HG03571 (cell line): ENCODE measurements around the gene USP14.
"Not testable (repeated sequence)": the region's sequence is repeated elsewhere in the genome, so short reads cannot be mapped to it uniquely, and the experiment has no call there.

Experiments
- ATAC-seq: cut with Tn5 transposase; IDR thresholded peaks from one replicate; pipeline ENCODE4 v1.9.1; 2021; ENCODE audit not compliant: unreplicated experiment

USP14 gene

DNA sequence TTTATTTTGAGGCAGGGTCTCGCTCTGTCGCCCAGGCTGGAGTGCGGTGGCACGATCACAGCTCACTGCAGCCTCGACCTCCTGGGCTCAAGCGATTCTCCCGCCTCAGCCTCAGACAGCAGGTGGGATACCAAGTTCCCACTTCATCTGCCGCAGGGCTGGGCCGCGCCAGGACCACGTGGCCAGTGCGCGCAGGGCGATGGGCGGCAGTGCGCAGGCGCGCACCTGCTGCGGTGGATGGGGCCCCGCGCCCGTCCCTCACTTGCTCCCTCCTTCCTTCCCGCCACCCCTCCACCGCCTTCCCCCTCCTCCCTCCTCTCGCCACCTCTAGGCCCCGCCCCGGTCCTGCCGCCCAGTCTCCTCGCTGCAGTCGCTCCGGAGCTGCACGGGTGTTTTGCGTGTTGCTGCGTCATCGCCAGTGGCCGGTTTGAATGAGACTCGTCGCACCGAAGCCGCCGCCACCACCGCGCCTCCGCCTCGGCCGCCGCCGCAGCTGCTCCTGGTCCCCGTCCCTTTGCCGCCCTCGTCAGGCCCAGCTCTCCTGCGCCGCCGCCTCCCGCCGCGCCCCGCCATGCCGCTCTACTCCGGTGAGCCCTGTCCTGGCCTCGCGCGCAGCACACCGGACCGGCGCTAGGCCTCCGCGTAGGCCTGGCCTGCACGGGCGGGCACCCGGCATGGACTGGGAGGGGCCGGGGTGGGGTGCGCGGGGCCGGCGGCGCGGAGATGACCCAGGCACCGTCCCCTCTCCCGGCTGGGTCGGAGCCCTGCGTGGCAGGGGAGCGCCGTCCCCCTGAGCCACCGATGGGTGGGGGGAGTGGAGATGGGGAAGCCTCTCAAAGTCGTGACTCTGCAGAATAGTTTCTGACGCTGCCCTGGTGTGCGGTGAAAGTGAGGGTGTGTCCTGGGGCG, at the start of gene USP14:
USP14 (plus strand) TSS at position 430 of the 909 bp plus-strand sequence; CDS start at position 572, 142 bp downstream.
- peak; percentile 90 for ATAC-seq

DNA sequence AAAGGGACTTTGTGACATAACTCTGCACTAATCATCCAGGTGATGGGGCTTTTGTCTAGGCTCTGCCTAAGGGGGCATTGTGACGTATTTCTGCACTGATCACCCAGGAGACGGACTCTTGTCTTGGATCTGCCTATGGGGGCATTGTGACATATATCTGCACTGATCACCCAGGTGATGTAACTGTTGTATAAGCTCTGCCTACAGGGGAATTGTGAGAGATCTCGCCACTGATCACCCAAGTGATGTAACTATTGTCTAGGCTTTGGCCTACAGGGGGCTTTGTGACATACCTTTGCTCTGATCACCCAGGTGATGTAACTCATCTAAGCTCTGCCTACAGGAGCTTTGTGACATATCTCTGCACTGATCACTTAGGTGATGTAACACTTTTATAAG, 49.7 kb upstream of the USP14 start:
- ATAC-seq = peak; percentile 11

DNA sequence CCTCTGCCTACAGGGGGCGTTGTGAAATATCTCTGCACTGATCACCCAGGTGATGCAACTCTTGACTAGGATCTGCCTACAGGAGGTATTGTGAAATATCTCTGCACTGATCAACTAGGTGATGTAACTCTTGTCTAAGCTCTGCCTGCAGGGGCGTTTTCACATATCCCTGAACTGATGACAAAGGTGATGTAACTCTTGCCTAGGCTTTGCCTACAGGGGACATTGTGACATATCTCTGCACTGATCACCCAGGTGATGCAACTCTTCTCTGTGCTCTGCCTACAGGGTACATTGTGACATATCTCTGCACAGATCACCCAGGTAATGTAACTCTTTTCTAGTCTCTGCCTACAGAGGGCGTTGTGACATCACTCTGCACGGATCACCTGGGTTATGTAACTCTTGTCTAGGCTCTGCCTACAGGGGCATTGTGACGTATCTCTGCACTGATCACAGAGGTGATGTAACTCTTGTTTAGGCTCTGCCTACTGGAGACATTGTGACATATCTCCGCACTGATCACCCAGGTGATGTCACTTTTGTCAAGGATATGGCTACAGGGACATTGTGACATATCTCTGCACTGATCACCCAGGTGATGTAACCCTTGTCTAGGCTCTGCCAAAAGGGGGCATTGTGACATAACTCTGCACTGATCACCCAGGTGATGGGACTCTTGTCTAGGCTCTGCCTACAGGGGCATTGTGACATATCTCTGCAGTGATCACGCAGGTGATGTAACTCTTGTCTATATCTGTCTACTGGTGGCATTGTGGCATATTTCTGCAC, 49.0 kb upstream of the USP14 start:
- ATAC-seq = peak; percentile 15

DNA sequence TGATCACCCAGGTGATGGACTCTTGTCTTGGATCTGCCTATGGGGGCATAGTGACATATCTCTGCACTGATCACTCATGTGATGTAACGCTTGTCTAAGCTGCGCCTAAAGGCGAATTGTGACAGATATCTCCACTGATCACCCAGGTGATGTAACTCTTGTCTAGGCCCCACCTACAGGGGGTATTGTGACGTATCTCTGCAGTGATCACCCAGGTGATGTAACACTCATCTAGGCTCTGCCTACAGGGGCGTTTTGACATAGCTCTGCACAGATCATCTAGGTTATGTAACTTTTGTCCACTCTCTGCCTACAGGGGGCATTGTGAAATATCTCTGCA, 48.5 kb upstream of the USP14 start:
- ATAC-seq = not testable (repeated sequence)

DNA sequence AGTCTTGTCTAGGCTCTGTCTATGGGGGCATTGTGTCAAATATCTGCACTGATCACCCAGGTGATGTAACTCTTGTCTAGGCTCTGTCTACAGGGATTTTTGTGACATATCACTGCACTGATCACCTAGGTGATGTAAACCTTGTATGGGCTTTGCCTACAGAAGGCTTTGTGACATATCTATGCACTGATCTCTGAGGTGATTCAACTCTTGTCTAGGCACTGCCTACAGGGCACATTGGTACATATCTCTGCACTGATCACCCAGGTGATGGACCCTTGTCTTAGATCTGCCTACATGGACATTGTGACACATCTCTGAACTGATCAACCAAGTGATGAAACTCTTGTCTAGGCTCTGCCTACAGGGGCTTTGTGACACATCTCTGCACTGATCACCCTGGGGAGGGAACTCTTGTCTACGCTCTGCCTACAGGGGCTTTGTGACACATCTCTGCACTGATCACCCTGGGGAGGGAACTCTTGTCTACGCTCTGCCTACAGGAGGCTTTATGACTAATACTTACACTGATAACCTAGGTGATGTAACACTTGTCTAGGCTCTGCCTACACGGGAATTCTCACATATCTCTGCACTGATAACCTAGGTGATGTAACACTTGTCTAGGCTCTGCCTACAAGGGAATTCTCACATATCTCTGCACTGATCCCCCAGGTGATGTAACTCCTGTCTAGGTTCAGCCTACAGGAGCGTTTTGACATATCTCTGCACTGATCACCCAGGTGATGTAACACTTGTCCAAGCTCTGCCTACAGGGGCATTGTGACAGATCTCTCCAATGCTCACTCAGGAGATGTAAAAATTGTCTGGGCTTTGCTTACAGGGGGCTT, 47.8 kb upstream of the USP14 start:
- ATAC-seq = not testable (repeated sequence)

DNA sequence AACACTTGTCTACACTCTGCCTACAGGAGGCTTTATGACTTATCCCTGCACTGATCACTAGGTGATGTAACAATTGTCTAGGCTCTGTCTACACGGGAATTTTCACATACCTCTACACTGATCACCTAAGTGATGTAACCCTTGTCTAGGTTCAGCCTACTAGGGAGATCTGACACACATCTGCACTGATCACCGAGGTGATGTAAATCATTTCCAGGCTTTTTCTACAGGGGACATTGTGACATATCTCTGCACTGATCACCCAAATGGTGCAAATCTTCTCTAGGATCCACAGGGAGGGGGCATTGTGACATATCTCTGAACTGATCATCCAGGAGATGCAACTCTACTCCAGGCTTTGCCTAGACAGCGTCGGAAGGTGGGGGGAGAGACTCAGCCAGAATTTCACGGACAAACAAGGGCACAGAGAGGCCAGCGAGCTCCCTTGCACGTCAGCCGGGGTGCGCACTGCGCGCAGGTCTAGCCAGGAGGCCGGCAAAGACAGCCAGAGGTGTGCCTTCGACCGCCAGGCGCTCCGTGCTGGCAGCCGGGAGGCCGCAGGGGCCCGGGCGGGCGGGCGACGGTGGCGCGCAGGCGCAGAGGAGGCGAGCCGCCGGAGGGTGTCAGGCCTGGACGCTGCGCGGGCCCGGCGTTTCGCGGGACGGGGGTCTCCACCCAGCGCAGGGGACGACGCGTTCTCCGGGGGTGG, 46.9 kb upstream of the USP14 start:
- ATAC-seq = no peak

DNA sequence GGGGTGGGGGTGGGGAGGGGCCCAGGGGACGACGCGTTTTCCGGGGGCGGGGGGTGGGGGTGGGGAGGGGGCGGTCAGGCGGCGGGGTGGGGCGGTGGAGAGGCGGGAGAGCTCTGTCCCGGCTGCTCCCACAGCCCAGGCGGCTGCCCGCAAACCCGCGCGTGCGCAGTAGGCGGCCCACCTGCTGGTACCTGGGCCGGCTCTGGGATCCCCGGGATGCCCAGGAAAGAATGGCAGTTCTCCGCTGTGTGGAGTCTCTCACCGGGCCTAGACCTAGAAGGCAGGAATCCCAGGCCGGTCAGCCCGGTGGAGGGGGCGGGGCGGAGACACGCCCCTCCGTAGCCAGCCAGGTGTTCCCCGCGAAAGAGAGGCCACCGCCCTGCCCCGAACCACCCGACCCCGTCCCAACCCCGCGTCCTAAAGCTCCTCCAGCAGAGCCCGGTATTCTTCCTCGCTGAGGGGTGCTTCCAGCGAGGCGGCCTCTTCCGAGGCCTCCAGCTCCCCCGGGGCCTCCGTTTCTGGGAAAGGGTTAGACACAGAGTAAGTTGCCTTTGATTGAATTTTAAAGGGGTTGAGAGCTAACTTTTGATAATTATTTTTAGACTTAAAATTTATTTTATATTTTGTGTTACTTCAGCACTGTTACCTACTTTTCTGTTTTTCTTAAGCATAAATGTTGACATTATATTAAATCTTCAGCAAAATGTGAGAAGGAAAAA, 46.2 kb upstream of the USP14 start:
- ATAC-seq = not testable (repeated sequence)

DNA sequence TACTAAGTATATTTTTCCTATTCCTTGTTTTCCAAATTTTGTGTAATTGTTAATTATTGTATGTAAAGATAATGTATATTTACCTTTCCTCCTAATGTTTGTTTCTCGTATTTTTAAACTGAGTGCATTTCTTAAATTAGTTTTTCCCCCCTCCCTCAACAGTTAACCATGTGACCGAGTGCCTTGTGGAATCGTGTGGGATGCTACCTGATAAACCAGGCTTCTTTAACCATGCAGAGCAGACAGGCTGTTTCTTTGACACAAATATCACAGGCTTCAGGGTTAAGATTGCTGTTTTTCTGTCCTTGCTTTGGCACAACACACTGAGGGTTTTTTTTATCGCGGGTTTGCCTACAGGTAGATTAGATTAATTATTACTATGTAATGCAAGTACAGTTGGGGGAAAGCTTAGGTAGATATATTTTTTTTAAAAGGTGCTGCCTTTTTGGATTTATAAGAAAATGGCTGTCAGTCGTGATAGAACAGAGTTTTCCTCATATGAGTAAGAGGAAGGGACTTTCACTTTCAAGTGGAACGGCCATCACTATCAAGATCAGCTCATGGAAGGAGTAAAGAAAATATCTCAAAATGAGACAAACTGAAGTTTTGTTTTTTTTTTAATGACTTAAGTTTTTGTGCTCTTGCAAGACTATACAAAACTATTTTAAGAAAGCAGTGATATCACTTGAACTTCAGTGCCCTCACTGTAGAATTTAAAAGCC, 37.7 kb upstream of the USP14 start:
- not testable (repeated sequence) for ATAC-seq

DNA sequence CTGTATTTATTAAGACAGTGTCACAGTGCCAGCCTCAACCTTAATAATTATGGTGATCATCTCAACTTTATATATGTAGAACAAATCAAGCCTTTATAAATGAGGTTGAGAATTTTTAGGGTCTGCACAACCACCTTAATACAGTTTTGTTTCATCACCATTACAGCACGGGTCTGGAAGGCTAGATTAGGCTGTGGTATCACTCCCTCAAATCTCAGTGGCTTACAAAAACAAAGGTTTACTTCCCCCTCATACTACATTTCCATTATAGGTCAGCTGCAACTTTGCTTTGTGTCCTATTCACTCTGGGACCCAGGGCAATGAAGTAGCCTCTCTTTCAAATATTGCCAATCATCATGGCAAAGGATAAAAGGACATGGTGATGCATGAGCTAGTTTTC, 23.3 kb upstream of the USP14 start:
- ATAC-seq = no peak

DNA sequence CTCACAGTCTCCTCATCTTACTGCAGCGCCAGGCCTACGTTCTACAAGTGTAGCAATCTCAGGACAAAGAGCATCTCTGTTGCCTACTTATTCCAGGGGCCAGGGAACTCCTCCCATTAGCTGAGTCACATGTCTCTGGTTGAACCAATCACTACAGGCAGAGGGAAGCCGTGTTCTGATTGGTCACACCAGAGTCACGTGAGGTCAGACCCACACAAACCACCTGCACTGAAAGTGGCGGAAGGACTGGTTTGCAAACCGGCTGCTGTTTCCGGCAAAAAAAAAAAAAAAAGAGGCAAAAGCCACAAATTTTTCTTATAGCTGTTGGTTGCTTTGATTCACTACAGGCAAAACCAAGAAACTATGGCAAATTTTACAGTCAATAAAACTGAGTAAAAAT, 21.9 kb upstream of the USP14 start:
- no peak for ATAC-seq

DNA sequence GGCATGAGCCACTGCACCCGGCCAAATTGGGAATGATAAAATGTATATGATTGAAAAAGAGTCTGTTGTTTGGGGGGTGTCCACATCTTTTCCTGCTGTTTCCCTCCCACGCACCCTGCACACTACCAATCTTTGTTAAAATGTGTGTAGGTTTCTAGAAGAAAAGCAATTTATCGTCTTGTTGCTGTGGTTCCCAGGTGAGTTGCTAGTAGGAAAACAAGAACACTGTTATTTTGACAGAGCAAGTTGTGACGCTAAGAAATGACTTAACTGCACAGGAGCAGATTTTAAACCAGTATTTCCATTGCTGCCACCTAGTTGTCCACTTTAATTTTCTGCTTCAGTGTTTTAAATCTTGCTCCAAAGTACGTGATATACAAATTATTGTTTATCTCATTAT, 21.0 kb upstream of the USP14 start:
- no peak for ATAC-seq

DNA sequence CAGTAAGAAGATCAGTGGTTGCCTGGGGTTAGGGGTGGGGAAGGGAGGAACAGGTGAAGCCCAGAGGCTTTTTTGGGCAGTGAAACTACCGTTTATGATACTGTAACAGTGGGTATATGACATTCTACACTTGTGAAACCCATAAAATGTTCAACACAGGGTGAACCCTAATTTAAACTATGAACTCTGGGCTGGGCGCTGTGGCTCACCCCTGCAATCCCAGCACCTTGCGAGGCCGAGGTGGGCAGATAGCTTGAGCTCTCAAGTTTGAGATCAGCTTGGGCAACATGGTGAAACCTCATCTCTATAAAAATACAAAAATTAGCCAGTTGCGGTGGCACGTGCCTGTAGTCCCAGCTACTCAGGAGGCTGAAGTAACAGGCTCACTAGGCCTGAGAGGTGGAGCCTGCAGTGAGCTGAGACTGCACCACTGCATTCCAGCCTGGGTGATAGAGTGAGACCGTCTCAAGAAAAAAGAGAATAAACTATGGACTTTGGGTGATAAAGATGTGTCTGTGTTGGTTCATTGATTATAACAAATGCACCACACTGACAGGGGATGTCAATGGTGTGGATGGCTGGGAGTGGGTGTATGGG, 17.6 kb upstream of the USP14 start:
- no peak for ATAC-seq

DNA sequence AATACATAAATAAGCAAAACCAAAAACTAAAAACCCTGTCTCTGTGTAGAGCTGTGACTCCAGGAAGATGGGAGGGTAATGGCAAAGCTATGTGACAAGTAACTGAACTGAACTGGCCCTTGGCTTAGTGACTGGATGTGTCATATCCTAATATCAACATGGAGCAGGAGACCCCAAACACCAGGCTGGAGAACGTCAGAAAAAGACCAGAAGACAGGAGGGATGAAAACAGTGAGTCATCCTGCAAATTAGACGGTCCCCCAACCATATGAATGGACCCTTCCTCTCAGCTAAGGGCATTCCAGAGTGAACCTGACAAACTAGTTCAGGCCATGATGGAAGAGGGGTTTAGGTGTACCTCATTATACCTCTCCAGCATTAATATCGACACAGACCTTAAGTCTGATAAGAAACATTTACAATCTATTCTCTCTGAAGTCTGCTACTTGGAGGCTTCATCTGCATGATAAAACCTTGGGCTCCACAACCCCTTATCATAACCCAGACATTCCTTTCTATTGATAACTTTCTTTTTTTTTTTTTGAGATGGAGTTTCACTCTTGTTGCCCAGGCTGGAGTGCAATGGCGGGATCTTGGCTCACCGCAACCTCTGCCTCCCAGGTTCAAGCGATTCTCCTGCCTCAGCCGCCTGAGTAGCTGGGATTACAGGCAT, 15.6 kb upstream of the USP14 start:
- not testable (repeated sequence) for ATAC-seq

DNA sequence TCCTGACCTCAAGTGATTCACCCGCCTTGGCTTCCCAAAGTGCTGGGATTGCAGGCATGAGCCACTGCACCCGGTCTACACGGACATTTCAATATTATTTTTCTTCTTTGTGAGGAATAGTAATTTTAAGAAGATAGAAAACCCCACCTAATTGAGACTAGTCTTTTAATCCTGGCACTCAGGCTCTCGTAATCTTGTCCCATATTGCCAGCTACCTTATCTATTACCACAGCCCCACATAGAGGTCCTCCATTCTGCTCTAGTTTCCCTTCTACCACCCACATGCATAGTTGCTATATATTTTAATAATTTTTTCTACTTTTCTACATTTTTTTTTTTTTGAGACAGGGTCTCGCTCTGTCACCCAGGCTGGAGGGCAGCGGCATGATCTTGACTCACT, 9.5 kb upstream of the USP14 start:
- no peak for ATAC-seq

DNA sequence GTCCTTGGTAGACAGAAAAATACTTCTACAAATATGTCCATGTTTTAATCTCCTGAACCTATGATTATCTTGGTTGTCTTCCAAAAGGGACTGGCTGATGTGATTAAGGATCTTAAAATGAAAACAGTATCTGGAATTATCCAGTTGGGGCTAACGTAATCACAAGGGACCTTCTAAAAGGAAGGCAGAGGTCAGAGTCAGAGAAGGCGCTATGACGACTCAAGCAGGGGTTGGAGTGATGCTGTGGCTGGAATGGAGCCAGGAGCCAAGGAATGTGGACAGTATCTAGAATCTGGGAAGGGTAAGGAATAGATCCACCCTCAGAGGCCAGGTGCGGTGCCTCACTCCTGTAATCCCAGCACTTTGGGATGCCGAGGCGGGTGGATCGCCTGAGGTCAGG, 4.2 kb upstream of the USP14 start:
- ATAC-seq = no peak

DNA sequence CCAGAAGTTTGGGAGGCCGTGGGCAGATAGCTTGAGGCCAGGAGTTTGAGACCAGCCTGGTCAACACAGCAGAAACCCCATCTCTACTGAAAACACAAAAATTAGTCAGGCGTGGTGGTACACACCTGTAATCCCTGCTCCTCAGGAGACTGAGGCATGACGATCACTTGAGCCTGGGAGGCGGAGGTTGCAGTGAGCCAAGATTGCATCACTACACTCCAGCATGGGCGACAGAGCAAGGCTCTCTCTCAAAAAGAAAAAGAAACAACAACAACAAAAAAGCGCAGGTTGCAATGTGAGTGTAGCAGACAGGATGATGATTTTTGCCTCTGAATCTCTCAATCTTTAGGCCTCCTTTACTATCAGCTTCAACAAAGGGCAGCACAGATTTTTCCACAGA, 2.7 kb upstream of the USP14 start:
- ATAC-seq = no peak

DNA sequence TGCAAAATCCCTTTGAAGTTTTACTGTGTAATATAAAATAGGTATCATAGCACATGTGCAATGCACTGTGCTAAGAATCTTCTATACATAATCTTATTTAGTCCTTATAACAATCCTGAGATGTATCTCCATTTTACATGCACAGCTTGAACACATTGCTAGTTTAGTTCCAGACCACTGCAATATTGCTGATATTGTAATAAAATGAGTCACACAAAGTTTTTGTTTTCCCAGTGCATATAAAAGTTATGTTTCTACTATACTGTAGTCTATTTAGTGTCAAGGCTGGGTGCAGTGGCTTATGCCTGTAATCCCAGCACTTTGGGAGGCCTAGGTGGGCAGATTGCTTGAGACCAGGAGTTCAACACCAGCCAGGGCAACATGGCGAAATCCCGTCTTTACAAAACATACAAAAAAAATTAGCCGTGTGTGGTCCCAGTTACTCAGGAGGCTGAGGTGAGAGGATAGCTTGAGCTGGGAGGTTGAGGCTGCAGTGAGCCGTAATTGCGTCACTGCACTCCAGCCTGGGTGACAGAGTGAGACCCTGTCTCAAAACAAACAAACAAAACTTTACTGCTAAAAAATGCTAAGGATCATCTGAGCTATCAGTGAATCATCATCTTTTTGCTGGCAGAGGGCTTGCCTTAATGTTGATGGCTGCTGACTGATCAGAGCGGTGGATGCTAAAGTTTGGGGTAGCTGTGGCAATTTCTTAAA, 1.7 kb upstream of the USP14 start:
- no peak for ATAC-seq
